NCI-H146 (cell line): ENCODE results near the gene CHST1.

ENCODE experiments used
- DNase-seq: peaks from one replicate; lab custom pipeline; 2025; lab: John Stamatoyannopoulos, UW

CHST1 gene, protein sequence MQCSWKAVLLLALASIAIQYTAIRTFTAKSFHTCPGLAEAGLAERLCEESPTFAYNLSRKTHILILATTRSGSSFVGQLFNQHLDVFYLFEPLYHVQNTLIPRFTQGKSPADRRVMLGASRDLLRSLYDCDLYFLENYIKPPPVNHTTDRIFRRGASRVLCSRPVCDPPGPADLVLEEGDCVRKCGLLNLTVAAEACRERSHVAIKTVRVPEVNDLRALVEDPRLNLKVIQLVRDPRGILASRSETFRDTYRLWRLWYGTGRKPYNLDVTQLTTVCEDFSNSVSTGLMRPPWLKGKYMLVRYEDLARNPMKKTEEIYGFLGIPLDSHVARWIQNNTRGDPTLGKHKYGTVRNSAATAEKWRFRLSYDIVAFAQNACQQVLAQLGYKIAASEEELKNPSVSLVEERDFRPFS

DNA sequence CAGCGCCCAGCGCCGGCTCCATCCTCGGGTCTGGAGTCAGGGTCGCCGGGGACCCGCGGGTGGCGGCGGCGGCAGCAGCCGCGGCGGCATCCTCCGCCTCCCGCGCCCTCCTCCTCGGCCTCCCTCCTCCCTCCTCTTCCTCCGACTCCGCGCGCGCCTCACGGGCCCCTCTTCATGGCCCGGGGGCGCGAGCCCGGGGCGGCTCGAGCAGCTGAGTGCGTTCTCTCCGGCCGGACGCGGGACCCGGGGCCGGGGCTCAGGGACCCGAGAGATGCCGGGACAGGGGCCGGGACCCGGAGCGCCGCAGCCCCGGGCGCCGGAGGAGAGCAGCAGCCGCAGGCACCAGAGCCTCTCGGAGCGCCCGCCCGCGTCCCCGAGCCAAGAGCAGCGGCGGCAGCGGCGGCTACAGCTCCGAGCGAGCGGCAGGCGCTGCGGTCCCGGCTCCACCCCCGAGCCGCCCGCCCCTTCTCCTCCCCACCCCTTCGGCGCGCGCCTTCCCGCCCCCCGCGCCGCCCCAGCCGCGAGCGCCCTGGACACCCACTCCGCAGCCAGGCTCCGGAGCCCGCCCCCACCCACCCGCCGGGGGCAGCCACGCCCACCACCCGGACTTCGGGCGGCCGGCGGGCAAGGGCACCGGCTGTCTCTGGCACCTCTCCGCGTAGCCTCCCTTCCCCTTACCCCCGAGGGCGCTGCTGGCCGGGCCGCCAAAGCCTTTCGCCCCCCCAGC, at the start of gene CHST1:
Gene CHST1, minus strand, starts transcription at position 417 of the 727 bp plus-strand sequence. CDS start 14,699 bp downstream, outside the sequence.
- DNase-seq: peak; percentile 71

DNA sequence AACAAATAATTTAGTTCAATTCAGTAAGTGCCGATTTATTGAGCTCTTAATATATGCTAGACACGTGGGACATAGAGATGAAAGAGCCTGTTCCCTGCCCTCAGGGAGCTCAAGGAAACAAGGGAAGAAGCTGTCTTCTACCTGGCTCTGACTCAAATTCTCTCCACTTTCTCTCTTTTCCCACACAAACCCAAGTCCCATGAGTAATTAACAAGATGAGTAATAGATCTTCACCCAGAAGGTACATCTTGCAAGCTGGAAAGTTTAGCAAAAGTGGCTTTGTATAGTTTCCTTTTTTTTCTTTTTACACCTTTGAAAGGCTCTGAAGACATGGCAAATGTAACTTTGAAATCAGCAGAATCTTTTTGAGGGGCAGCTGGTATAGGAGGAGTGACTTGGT, 48.2 kb upstream of the CHST1 start:
- DNase-seq: no peak

- no peak for DNase-seq
Measured at GRCh38 chr11:45710561-45710960, 45.1 kb upstream of the CHST1 start.

GRCh38 chr11:45708887-45709663, 43.7 kb upstream of the CHST1 start:
- DNase-seq: no peak

DNA sequence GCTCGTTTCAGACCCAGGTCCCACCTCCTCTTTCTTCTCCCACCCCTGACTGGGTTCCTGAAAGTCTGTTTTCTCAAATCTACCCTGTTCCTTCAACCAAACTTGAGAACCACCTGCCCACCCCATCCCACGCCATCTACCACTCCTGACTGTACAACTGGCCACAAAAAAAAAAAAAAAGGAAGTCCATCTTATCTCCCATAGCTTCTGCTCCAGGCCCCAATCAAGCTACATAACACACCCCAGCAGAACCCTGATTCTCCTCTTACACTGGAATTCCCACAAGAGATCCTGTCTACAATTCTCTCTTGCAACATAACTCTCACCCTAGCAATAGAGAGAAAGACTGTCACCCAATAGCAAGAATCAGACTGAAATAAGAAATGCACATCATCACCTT, 39.2 kb upstream of the CHST1 start:
- no peak for DNase-seq

- DNase-seq: no peak
Measured at GRCh38 chr11:45704133-45704532, 38.7 kb upstream of the CHST1 start.

GRCh38 chr11:45702511-45702910, 37.1 kb upstream of the CHST1 start:
- DNase-seq: no peak

DNA sequence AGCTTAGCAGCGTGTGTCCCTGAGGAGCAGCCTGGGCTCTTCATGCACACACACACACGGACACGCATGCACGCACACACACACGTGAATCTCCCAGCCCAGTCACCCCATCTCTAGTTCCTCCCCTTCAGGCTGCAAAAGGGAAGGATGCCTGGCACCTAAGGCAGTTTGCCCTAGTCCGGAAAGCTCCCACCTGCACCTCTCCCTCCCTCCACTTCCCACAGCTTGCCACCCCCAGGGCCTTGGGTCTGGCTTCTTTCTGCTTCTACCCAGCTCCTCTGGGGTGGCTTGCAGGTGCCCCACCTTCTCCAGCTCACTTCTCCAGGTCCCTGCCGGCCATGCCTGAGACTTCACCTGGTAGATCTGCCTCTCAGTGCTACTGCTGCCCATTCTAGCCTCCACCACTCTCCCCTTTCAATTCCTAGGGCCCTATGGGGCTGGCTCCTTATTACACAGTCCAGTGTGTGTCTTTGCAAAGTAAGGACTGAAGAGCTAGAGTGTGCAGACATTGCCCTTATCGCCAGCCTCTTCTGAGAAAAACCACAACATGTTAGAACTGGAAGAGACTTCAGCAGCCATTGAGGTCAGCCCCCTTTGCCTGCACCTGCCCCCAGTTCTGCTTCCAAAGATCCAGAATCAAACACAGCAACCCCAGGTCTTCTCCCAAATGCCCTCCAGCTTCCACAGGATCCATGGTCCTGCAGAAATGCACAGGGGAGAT, 33.5 kb upstream of the CHST1 start:
- no peak for DNase-seq

DNA sequence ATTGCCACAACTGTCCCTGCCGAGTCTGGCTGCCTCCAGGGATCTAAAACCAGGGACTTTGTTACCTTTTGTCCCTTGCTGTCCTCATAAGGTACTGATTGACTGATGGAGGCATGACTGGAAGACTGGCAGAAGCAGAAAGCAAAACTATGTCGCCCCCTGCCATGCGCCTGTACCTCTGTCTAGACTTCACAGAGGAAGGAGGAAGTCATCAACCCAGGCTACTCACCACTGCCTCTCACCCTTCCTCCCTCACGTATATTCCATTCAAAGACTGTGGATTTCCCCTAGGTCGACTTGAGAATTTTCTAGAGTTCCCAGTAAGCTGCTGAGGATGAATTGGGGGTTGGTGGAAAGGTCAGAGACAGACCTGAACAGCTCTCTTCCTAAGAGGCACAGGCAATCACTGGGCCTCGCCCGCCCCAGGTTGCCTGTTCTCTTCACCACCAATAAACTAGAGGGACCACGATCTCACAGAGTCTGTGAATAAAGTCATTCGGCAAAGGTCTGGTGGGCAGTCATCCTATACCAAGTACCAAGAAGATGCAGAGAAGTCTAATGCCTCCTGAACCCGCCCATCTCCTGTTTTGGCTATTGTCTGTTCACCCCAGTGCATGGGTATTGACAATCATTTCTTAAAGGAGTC, 27.5 kb upstream of the CHST1 start:
- no peak for DNase-seq

GRCh38 chr11:45688472-45689033, 23.1 kb upstream of the CHST1 start:
- DNase-seq: peak; percentile 71

GRCh38 chr11:45687836-45688235, 22.4 kb upstream of the CHST1 start:
- DNase-seq: no peak

DNA sequence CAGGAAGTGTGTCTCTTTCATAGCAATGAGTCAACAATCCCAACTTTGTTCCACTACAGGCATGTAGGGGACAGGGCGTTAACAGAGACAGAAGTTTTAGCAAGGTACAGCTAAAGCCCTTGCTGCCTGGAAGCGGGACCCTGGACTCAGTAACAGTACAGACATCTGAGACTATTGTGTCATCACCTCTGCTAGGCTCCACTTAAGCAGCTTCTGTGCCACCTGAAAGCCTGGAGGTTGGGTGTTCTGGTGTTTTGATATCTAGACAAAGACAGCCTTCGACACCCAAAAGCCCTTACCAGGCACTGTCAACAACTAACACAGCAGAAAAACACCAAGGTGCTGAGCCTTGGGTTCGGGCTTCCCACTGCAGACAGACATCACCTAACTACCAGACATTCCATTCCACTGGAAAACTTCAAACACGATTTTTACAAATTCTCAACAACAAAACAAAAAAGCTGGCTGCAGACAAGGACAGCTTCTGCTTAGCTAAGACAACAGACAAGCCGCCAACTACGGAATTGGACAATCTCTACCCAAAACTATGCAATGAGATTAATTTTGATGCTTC, 20.6 kb upstream of the CHST1 start:
- no peak for DNase-seq

GRCh38 chr11:45684440-45684839, 19.0 kb upstream of the CHST1 start:
- DNase-seq: no peak

- DNase-seq: no peak
Measured at GRCh38 chr11:45683271-45684058, 18.0 kb upstream of the CHST1 start.

GRCh38 chr11:45679806-45680205, 14.4 kb upstream of the CHST1 start:
- no peak for DNase-seq

GRCh38 chr11:45678976-45679375, 13.6 kb upstream of the CHST1 start:
- DNase-seq: no peak

DNA sequence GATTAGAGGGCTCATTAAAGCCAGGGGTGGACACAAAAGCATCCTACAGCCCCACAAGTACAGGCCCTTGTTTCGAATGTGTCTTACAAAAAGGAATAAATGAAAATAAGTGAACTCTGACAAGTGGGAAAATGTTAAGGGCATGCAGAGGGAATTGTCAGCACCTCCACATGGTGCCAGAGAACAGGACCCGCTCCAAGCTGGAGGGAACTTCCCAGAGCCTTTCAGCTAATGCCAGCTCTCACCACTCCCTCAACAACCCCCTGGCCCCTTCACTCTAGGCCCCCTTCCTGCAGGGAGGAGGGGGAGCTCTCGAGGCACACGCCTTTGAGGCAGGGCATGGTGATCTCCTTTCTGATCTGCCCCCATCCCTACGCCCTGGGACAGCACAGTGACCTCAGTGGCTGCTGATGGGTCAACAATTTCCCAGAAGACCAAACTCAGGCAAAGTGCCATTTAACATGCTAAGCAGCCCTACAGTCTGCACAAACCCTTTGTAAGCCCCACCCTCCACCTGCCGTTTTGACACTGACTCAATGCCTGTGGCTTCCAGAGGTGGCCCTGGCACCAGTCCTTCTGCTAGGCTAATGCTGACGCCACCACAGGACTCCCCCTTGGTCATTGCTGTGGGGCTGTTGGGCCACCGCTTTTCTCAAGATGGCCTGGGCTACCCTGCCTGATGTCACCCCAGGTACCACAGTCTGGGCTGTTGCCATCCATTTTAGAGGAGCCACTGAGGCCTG, 12.5 kb upstream of the CHST1 start:
- DNase-seq: no peak

DNA sequence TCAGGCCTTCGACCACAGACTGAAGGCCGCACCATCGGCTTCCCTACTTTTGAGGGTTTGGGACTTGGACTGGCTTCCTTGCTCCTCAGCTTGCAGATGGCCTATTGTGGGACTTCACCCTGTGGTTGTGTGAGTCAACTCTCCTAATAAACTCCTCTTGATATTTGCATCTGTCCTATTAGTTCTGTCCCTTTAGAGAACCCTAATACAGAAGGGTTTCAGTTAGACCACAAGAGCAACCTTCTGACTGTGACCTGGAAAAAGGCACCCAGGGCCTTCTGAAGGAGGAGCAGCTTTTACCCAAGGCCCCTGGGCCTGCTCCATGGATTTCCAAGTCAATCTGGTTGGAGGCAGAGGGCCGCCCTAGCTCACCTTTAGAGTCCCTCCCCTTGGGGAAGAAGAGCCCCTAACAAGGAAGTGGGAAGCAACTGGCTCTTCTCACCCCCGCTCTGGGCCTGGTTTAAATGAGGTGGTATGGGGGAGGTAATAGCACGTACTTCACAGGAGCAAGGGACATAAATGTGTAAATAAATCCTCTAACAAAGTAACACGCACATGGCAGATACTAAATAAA, 11.2 kb upstream of the CHST1 start:
- no peak for DNase-seq

DNA sequence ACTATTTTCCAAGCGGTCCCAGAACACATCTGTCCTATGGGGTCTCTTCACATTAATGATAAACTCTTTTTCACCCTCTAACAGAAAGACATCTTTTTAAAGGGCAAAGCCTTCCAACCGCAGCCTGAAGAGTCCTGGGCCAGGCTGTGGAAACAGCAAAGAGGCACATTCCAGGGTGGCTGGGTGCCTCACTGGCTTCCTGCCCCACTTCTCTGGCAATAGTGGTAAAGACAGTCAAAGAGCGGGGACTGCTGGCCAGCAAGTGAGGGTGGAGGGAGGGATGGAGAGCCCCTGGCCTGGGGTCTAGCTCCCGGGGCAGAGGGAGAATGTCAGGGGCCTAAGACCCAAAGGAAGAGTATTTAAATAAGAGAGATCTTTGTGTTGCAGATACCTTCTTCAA, 10.2 kb upstream of the CHST1 start:
- no peak for DNase-seq
